ENCODE data around the gene DDT. TPM values are rescaled to one million over a fixed set of nuclear protein-coding genes. Genes with fewer than 3 reads are reported as not detected.

Gene DDT
- total and polyA plus RNA-seq, 8 donors: 77.5 to 204 (median 121) TPM

DNA sequence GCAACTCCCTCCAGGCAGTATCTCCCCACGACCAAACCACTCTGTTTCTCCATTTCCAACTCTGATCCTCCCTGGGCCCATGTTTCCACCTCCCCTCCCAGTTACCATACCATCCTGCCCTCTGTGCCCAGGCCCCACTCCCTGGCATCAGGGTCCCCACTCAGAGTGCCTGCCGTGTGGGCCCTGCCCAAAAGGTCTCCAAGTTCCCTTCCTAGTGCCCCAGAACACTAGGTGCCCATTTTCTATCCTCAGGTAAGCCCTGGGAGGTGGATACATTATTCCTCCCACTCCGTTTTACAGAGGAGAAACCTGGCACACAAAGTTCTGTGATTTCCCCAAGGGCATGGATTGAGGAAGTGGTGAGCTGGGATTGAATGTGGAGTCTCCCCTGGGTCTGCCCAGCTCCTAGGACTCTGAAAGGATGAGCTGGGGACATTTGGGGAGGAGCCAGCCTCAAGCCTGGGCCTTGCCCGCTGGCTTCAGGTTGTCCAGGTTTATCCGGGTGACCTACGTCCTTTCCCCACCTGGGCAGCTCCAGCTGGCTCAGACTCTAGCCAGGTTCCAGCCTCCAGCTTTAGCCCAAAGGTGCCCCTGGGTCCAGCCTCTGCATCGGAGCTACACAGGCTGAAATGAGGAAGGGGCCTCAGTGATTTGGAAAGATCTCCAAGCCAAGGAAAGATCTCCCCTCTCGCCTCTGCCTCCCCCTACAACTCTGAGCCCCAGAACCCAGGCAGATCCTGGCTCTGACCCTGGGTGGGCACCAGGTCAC lies 33.2 kb upstream of the DDT start:
- H3K4me1 ChIP-seq: no peaks in the 10 kb centered on the region
- intact Hi-C loops (cut with DNase I): loop anchor here in 1 of 3 donors (10.0 kb wide), 1 partner anchor 167 kb away; no protein-coding TSS in a partner anchor
- DNase-seq: no peak
- no peak overlapping the region for H3K4me3 ChIP-seq
- H3K27me3 ChIP-seq: no peaks in the 10 kb centered on the region
- 76 to 78% methylated on average over 8 of the region's 8 CpGs for WGBS, 2 donors
- H3K36me3 ChIP-seq: no peaks in the 10 kb centered on the region
- no peak for TF ChIP-seq CTCF (IDR thresholded peaks at IDR 0.05)
- H3K9me3 ChIP-seq: no peaks in the 10 kb centered on the region
- no peak for ATAC-seq
- H3K27ac ChIP-seq: no peak overlapping the region
- FAIRE-seq: no peak

- no peak for FAIRE-seq
- H3K27ac ChIP-seq: no peak overlapping the region
- no peaks in the 10 kb centered on the region for H3K27me3 ChIP-seq
- intact Hi-C loops (cut with DNase I): loop anchor here in 1 of 3 donors (10.0 kb wide), 1 partner anchor 168 kb away; no protein-coding TSS in a partner anchor
- no peaks in the 10 kb centered on the region for H3K36me3 ChIP-seq
- H3K4me1 ChIP-seq: no peaks in the 10 kb centered on the region
- WGBS, 2 donors: 83 to 85% methylated on average over 6 of the region's 6 CpGs
- no peak for TF ChIP-seq CTCF (IDR thresholded peaks at IDR 0.05)
- H3K4me3 ChIP-seq: no peak overlapping the region
- no peak for DNase-seq
- ATAC-seq: no peak
- H3K9me3 ChIP-seq: no peaks in the 10 kb centered on the region
These were observed 32.6 kb upstream of the DDT start for GRCh38 chr22:24006914-24007214.

DNA sequence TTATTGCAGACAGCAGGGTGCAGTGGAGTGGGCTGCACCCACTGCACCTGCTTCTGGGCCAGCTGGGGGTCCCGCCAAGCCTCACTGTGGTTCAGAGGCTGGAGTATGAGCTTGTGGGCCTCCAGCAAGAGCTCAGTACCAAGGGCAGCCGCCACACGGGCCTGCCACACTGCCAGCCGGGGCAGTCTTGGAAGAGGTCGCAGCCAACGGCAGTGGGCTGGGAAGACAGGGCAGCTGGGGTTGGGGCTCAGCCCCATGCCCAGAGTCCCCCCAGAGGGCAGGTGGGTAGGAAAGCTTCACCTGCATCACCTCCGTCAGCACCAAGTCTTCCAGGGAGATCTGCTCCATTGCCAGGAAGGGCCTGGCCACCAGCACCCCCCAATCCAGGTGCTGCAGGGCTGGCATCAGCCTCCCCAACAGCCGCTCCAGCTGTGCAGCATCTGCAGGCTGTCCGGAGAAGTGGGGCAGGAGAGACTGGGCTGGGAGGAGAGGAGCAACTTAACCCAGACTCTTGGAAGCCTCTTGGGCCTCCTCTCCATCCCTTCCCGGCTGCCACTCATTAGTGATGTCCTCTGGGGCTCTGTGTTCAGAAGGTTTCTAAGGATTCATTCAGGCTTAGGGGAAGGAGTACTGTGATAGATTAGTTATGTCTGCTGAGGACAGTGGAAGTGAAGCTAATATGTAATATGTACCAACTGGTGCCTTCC lies 32.1 kb upstream of the DDT start:
- H3K4me1 ChIP-seq: no peaks in the 10 kb centered on the region
- intact Hi-C loops (cut with DNase I): loop anchor here in 1 of 3 donors (10.0 kb wide), 1 partner anchor 168 kb away; no protein-coding TSS in a partner anchor
- H3K9me3 ChIP-seq: no peaks in the 10 kb centered on the region
- no peak for ATAC-seq
- H3K36me3 ChIP-seq: no peaks in the 10 kb centered on the region
- peak in 1 of 6 donors; percentile 55 for DNase-seq
- FAIRE-seq: no peak
- H3K27me3 ChIP-seq: no peaks in the 10 kb centered on the region
- 74% methylated on average over 10 of the region's 10 CpGs for WGBS, 2 donors
- TF ChIP-seq CTCF (IDR thresholded peaks at IDR 0.05): no peak
- H3K27ac ChIP-seq: no peak overlapping the region
- no peak overlapping the region for H3K4me3 ChIP-seq

DNA sequence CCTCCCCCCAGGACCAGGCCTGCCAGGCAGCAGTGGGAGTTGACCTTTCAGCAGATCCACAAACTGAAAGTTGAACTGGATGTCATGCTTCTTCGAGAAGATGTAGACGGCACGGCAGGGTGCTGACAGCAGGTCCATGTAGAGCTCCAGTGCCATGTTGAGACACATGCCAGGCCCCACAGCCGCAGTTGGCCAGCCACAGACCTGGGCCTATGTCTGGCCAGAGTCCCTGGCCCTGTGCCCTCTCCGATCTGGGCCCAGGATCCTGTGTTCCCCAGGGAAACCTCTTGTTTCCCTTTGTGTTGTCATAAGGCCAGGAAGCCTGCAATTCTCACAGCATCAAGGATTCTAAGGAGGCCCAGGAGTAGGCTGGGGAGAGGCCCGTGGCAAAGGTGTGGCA lies 31.0 kb upstream of the DDT start, which contains the start of gene GSTT4:
Gene GSTT4 (minus strand): TSS at position 253 of the 400 bp plus-strand sequence. CDS start 97 bp downstream, at position 156.
- intact Hi-C loops (cut with DNase I): loop anchor here in 1 of 3 donors (10.0 kb wide), 1 partner anchor 170 kb away; no protein-coding TSS in a partner anchor
- Histone ChIP-seq H3K27me3 (no peaks in the 10 kb centered on the region), H3K4me1 (no peaks in the 10 kb centered on the region), H3K36me3 (no peaks in the 10 kb centered on the region), H3K27ac (no peak within 1 kb of the TSS), H3K4me3 (no peak within 1 kb of the TSS), H3K9me3 (no peaks in the 10 kb centered on the region)
- TF ChIP-seq CTCF (IDR thresholded peaks at IDR 0.05): no peak
- FAIRE-seq (no peak), ATAC-seq (peak in 3 of 4 donors; percentile 17 to 52 (median 26)), DNase-seq (peak in 1 of 6 donors; percentile 70)
- 71 to 76% methylated on average over 6 of the region's 6 CpGs for WGBS, 2 donors

All from pancreas (tissue), 10 donors.